Measurements from ENCODE around the gene TAF1B. TPM values are rescaled to one million over a fixed set of nuclear protein-coding genes. Genes with fewer than 3 reads are reported as not detected.

TAF1B gene
- total RNA-seq, 1 donor from 2014 or later, result 22.9 TPM

GRCh38 chr2:9895669-9896590, 52.7 kb downstream of the TAF1B start:
- Histone ChIP-seq H3K9me3 (no peaks in the 10 kb centered on the region), H3K27ac (peak overlapping the region; percentile 13), H3K36me3 (peaks cover 4% of the 10 kb centered on the region), H3K4me3 (no peak overlapping the region), H3K27me3 (ENCODE audit: low read depth) (no peaks in the 10 kb centered on the region), H3K4me1 (peaks cover 26% of the 10 kb centered on the region)
- intact Hi-C loops (cut with DNase I), result no loop called here
- peak; percentile 59 to 82 for ATAC-seq
- TF ChIP-seq, protein P1, sequence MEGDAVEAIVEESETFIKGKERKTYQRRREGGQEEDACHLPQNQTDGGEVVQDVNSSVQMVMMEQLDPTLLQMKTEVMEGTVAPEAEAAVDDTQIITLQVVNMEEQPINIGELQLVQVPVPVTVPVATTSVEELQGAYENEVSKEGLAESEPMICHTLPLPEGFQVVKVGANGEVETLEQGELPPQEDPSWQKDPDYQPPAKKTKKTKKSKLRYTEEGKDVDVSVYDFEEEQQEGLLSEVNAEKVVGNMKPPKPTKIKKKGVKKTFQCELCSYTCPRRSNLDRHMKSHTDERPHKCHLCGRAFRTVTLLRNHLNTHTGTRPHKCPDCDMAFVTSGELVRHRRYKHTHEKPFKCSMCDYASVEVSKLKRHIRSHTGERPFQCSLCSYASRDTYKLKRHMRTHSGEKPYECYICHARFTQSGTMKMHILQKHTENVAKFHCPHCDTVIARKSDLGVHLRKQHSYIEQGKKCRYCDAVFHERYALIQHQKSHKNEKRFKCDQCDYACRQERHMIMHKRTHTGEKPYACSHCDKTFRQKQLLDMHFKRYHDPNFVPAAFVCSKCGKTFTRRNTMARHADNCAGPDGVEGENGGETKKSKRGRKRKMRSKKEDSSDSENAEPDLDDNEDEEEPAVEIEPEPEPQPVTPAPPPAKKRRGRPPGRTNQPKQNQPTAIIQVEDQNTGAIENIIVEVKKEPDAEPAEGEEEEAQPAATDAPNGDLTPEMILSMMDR (IDR thresholded peaks at IDR 0.05), result no peak
- DNase-seq, result no peak

DNA sequence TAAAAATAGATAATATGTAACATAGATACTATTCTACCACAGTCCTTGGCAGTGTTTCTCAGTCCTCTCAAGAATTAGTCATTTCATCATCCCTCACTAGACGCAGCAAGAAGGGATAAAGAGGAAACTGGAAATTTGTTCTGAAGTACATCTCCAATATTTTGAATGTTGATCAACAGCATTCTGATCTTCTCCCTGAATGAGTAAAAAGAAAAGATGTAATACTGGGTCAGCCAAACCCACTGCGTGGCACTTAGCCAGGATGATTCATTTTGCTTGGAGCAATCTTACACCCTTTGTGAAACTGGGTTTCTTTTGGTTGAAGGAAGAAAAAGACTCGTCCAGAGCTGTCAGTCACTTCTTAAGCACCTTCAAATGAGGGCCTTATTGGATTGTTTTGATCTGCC, 54.1 kb downstream of the TAF1B start:
- DNase-seq (no peak), ATAC-seq (peak; percentile 67 to 72)
- Histone ChIP-seq H3K27me3 (ENCODE audit: low read depth) (no peaks in the 10 kb centered on the region), H3K27ac (no peak overlapping the region), H3K36me3 (no peaks in the 10 kb centered on the region), H3K9me3 (no peaks in the 10 kb centered on the region), H3K4me3 (no peak overlapping the region), H3K4me1 (peaks cover 26% of the 10 kb centered on the region)
- TF ChIP-seq, protein P1 (IDR thresholded peaks at IDR 0.05), result no peak
- intact Hi-C loops (cut with DNase I), result no loop called here

GRCh38 chr2:9897846-9898245, 54.6 kb downstream of the TAF1B start:
- intact Hi-C loops (cut with DNase I), result no loop called here
- no peaks in the 10 kb centered on the region for H3K36me3 ChIP-seq
- TF ChIP-seq, protein P1 (IDR thresholded peaks at IDR 0.05), result no peak
- no peaks in the 10 kb centered on the region for H3K27me3 ChIP-seq (ENCODE audit: low read depth)
- peaks cover 26% of the 10 kb centered on the region for H3K4me1 ChIP-seq
- H3K9me3 ChIP-seq, result no peaks in the 10 kb centered on the region
- H3K27ac ChIP-seq, result no peak overlapping the region
- no peak overlapping the region for H3K4me3 ChIP-seq
- ATAC-seq (no peak), DNase-seq (no peak)

DNA sequence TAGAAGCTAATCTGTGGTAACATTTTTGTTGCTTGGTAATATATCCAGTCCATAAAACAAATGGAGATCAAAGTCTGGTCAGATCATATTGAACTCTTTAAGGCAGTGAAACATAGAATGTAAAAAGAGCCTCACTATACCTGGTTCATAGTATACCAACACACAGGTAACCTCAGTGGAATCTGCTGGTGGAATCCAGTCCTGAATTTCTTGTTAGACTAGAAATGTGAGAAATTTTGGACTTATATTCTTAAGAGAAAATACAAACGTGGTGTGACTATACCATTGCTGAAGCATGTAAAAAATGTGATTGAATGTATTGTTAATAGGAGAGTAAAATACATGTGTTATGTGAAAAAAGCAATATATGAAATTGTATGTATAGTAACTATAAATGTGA, 62.1 kb downstream of the TAF1B start:
- no peak for ATAC-seq
- Histone ChIP-seq H3K4me1 (no peaks in the 10 kb centered on the region), H3K4me3 (no peak overlapping the region), H3K27me3 (ENCODE audit: low read depth) (no peaks in the 10 kb centered on the region), H3K27ac (no peak overlapping the region), H3K36me3 (peaks cover 9% of the 10 kb centered on the region), H3K9me3 (no peaks in the 10 kb centered on the region)
- TF ChIP-seq, protein P1 (IDR thresholded peaks at IDR 0.05), result no peak
- DNase-seq, result no peak
- intact Hi-C loops (cut with DNase I), result no loop called here

- H3K27ac ChIP-seq, result no peak overlapping the region
- no peak for ATAC-seq
- H3K4me3 ChIP-seq, result no peak overlapping the region
- no peaks in the 10 kb centered on the region for H3K9me3 ChIP-seq
- intact Hi-C loops (cut with DNase I), result no loop called here
- no peak for DNase-seq
- H3K4me1 ChIP-seq, result no peaks in the 10 kb centered on the region
- TF ChIP-seq, protein P1 (IDR thresholded peaks at IDR 0.05), result no peak
- peaks cover 24% of the 10 kb centered on the region for H3K36me3 ChIP-seq
- H3K27me3 ChIP-seq (ENCODE audit: low read depth), result no peaks in the 10 kb centered on the region
Observed at GRCh38 chr2:9907402-9907801, 64.1 kb downstream of the TAF1B start.
